ENCODE results near the gene THSD4.

DNA sequence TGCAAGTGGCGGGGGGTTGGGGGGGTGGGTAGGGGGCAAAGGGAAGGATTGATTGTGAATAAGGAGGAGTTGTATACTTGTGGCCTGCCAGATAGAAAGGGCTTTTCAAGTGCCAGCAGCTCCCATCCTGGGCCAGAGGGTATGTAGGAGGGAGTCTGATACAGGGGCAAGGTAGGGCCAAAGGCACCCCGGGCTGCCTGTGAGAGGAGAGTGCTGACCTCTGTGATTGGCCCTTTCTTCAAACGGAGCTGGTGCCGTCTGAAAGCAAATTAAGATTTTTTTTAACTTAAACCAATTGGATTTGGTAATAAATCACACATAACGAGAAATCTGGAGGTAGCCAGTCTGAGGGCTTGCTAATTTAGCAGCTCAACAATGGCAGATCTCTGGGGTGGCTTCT lies 229.9 kb downstream of the THSD4 start:
- TF ChIP-seq, protein P1, sequence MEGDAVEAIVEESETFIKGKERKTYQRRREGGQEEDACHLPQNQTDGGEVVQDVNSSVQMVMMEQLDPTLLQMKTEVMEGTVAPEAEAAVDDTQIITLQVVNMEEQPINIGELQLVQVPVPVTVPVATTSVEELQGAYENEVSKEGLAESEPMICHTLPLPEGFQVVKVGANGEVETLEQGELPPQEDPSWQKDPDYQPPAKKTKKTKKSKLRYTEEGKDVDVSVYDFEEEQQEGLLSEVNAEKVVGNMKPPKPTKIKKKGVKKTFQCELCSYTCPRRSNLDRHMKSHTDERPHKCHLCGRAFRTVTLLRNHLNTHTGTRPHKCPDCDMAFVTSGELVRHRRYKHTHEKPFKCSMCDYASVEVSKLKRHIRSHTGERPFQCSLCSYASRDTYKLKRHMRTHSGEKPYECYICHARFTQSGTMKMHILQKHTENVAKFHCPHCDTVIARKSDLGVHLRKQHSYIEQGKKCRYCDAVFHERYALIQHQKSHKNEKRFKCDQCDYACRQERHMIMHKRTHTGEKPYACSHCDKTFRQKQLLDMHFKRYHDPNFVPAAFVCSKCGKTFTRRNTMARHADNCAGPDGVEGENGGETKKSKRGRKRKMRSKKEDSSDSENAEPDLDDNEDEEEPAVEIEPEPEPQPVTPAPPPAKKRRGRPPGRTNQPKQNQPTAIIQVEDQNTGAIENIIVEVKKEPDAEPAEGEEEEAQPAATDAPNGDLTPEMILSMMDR (IDR thresholded peaks at IDR 0.05; ENCODE audit: low read length): no peak
- no peak for TF ChIP-seq EZH2 (IDR thresholded peaks at IDR 0.05; ENCODE audit: borderline replicate concordance, low read length)
